LNCaP clone FGC (cell line): ENCODE data around the gene RANBP17.
"Not testable (repeated sequence)": the region's sequence is repeated elsewhere in the genome, so short reads cannot be mapped to it uniquely, and the experiment has no call there.

Source experiments
- DNase-seq: peaks from one replicate; pipeline ENCODE4 v3.0.0-alpha.2; 2011; ENCODE audit warnings: low read depth
- H3K4me3 ChIP-seq: 2 replicates; pipeline ENCODE4 v1.5.1; 2011; ENCODE audit warnings: mild to moderate bottlenecking, low read depth, low read length, control low read depth
- TF ChIP-seq, protein P1 (sequence below): IDR thresholded peaks from 2 replicates; pipeline ENCODE4 v1.5.1; 2012; ENCODE audit warnings: mild to moderate bottlenecking; ENCODE audit not compliant: control insufficient read depth, insufficient read depth; ENCODE audit errors: extremely low read depth

The RANBP17 gene

GRCh38 chr5:170907758-170908157 lies 45.9 kb downstream of the RANBP17 start:
- DNase-seq, result no peak
- TF ChIP-seq, protein P1, sequence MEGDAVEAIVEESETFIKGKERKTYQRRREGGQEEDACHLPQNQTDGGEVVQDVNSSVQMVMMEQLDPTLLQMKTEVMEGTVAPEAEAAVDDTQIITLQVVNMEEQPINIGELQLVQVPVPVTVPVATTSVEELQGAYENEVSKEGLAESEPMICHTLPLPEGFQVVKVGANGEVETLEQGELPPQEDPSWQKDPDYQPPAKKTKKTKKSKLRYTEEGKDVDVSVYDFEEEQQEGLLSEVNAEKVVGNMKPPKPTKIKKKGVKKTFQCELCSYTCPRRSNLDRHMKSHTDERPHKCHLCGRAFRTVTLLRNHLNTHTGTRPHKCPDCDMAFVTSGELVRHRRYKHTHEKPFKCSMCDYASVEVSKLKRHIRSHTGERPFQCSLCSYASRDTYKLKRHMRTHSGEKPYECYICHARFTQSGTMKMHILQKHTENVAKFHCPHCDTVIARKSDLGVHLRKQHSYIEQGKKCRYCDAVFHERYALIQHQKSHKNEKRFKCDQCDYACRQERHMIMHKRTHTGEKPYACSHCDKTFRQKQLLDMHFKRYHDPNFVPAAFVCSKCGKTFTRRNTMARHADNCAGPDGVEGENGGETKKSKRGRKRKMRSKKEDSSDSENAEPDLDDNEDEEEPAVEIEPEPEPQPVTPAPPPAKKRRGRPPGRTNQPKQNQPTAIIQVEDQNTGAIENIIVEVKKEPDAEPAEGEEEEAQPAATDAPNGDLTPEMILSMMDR, result no peak
- H3K4me3 ChIP-seq, result no peak overlapping the region

DNA sequence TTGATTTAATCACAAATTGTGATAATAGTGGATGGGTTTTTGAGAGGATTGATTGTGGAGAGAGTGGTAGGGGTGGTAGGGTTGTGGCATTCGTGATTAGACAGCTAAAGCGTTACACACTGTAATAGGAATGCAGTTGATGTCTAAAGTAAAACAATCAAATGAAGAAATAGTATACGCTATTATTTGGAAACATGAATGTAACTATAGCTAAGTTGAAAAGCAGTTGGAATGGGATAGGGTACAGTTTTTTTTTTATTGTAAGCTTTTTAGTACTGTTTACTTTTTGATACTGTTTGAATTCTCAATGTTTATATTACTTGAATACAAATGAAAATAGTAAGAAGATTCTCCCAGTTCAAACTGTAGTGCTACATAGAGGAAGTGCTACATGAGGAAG lies 51.8 kb downstream of the RANBP17 start:
- TF ChIP-seq, protein P1, result no peak
- DNase-seq, result no peak
- no peak overlapping the region for H3K4me3 ChIP-seq

DNA sequence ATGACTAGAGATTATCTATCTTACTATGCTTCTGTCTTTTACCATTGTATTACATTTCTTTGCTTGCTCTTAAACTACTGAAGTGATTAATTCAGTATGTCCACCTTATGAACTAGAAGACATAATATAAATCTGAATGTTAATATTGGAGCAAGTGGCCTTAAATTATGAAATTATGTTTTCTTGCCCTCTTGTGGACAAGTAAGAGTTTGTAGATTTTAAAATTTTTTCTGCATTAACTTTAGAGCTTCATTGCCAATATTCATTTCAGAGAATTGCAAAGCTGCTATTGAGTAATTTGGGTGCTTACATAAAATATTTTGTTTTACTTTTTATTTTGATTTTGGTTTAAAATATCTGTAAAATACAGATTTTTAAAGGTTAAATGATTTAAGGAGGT lies 55.3 kb downstream of the RANBP17 start:
- DNase-seq, result no peak
- TF ChIP-seq, protein P1, result 0 out of 2 replicates have a peak, but pooled peaks have one; percentile 7
- no peak overlapping the region for H3K4me3 ChIP-seq

DNA sequence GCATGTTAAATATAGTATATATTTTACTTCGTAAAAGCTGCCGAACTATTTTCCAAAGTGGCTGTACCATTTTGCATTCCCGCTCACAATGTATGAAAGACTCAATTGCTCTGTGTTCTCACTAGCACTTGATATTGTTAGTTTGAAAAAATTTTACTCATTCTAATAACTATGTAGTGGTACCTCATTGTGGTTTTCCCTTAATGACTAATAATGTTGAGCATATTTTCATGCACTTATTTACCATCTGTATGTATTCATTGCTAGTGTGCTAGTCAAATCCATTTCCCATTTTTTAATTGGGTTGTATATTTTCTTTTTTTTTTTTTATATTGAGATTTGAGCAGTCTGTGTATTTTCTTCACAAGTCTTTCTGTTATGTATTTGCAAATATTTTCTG lies 58.4 kb downstream of the RANBP17 start:
- no peak overlapping the region for H3K4me3 ChIP-seq
- TF ChIP-seq, protein P1, result no peak
- no peak for DNase-seq

GRCh38 chr5:170922331-170922730 lies 60.5 kb downstream of the RANBP17 start:
- not testable (repeated sequence) for DNase-seq, H3K4me3 ChIP-seq

DNA sequence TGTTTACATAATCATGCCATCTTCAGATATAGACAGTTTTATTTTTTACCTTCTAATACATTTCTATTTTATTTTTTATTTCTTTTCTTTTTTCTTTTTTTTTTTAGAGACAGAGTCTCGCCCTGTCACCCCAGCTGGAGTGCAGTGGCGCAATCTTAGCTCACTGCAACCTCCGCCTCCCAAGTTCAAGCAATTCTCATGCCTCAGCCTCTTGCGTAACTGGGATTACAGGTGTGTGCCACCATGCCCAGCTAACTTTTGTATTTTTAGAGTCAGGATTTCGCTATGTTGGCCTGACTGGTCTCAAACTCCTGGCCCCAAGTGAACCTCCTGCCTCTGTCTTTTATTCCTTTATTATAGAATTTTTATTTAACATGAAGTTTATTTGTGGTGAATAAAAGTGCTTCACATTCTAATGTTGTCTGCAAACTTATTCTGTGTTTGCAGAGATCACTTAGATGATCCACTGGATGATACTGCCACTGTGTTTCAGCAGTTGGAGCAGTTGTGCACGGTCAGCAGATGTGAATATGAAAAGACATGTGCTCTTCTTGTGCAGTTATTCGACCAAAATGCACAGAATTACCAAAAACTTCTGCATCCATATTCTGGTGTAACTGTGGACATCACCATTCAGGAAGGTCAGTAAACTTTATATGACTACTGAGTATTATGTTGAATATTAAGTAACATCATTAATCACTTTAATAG lies 62.2 kb downstream of the RANBP17 start:
- DNase-seq, result no peak

DNA sequence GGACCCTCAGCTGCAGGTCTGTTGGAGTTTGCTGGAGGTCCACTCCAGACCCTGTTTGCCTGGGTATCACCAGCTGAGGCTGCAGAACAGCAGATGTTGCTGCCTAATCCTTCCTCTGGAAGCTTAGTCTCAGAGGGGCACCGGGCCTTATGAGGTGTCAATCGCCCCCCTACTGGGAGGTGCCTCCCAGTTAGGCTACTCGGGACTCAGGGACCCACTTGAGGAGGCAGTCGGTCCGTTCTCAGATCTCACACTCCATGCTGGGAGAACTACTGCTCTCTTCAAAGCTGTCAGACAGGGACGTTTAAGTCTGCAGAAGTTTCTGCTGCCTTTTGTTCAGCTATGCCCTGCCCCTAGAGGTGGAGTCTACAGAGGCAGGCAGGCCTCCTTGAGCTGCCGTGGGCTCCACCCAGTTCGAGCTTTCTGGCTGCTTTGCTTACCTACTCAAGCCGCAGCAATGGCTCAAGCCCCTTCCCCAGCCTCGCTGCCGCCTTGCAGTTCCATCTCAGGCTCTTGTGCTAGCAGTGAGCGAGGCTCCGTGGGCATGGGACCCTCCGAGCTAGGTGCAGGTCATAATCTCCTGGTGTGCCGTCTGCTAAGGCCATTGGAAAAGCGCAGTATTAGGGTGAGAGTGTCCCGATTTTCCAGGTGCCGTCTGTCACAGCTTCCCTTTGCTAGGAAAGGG lies 73.9 kb downstream of the RANBP17 start:
- DNase-seq, H3K4me3 ChIP-seq: not testable (repeated sequence)

More for the DNA sequence above, 62.2 kb downstream of the RANBP17 start:
- TF ChIP-seq, protein P1, result no peak
- no peak overlapping the region for H3K4me3 ChIP-seq

DNA sequence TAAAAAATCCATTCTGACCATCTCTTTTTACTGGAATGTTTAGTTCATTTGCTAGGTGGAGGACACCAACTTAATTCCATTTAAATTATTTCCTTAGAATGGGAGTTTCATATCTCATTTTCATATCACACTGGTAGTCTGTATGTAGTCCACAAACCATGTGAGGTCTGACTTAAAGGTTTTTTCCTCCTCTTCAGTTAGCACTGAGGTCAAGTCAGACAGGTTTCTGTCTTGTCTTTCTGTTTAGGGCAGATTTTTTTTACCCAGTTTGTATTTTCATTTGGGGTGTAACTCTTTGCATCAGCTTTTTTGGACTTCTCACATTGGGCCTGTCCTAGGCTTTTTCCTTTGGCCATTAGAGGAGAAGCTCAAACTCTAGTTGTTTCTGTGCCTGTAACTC lies 75.3 kb downstream of the RANBP17 start:
- no peak for DNase-seq
- TF ChIP-seq, protein P1, result no peak
- no peak overlapping the region for H3K4me3 ChIP-seq
